ENCODE measurements around the gene MYB. TPM values are rescaled to one million over a fixed set of nuclear protein-coding genes. Genes with fewer than 3 reads are reported as not detected.

MYB gene
- total and polyA plus RNA-seq, 2 donors from 2014 or later, result 1.3 TPM; not detected in 1

GRCh38 chr6:135170849-135171248 lies 10.3 kb upstream of the MYB start:
- no peaks in the 10 kb centered on the region for H3K9me3 ChIP-seq (ENCODE audit: control insufficient read depth in 2 of 3, insufficient read depth in 1 of 3, low read length in 3 of 3)
- intact Hi-C loops (cut with DNase I), result no loop called here
- H3K4me1 ChIP-seq (ENCODE audit: control insufficient read depth in 2 of 3, insufficient read depth in 2 of 3, low read depth in 1 of 3, low read length in 3 of 3), result no peaks in the 10 kb centered on the region
- DNase-seq, result no peak
- no peak overlapping the region for H3K27ac ChIP-seq (ENCODE audit: low read depth in 2 of 2, low read length in 2 of 2)
- no peak for FAIRE-seq
- TF ChIP-seq, protein P1, sequence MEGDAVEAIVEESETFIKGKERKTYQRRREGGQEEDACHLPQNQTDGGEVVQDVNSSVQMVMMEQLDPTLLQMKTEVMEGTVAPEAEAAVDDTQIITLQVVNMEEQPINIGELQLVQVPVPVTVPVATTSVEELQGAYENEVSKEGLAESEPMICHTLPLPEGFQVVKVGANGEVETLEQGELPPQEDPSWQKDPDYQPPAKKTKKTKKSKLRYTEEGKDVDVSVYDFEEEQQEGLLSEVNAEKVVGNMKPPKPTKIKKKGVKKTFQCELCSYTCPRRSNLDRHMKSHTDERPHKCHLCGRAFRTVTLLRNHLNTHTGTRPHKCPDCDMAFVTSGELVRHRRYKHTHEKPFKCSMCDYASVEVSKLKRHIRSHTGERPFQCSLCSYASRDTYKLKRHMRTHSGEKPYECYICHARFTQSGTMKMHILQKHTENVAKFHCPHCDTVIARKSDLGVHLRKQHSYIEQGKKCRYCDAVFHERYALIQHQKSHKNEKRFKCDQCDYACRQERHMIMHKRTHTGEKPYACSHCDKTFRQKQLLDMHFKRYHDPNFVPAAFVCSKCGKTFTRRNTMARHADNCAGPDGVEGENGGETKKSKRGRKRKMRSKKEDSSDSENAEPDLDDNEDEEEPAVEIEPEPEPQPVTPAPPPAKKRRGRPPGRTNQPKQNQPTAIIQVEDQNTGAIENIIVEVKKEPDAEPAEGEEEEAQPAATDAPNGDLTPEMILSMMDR (IDR thresholded peaks at IDR 0.05; ENCODE audit: borderline replicate concordance, extremely low read depth, insufficient read depth), result no peak
- H3K36me3 ChIP-seq (ENCODE audit: control insufficient read depth in 2 of 3, insufficient read depth in 3 of 3, low read length in 3 of 3), result no peaks in the 10 kb centered on the region
- no peak overlapping the region for H3K9ac ChIP-seq (ENCODE audit: low read length in 3 of 3)
- H3K4me3 ChIP-seq (ENCODE audit: low read length in 3 of 3), result no peak overlapping the region
- no peaks in the 10 kb centered on the region for H3K27me3 ChIP-seq (ENCODE audit: control insufficient read depth, insufficient read depth, low read length)

DNA sequence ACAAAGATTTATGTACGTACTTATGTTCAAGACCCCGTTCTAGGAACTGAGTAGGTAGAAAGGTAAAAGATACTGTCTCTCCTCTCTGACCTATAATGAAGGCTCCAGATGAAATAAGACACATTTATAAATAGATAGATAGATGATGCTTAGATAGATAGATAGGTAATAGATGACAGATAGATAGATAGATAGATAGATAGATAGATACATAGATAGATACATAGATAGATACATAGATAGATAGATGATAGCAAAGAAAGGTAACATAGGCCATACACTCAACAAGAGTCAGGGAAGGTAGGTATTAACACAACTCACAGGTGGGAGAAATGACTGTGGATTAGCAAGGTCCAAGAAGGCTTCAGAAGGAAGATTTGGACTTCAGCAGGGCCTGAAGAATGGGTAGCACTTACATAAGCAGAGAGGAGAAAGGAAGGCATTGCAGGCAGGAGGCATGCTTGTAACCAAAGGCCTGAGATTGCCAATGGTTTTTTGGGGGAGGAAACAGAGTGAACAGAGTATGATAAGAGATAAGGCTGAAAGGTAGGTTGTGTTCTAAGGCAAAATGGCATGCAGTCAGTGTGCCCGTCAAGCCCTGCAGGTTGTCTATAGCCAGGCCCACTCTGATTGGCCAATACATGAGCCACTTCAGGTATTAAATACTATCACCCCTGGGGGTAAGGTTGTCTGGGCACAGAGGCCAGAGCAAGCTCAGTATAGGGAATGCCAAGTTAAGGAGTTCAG lies 7.7 kb upstream of the MYB start:
- Histone ChIP-seq H3K4me1 (ENCODE audit: control insufficient read depth in 2 of 3, insufficient read depth in 2 of 3, low read depth in 1 of 3, low read length in 3 of 3) (no peaks in the 10 kb centered on the region), H3K4me3 (ENCODE audit: low read length in 3 of 3) (no peak overlapping the region), H3K27me3 (ENCODE audit: control insufficient read depth, insufficient read depth, low read length) (no peaks in the 10 kb centered on the region), H3K27ac (ENCODE audit: low read depth in 2 of 2, low read length in 2 of 2) (no peak overlapping the region), H3K9me3 (ENCODE audit: control insufficient read depth in 2 of 3, insufficient read depth in 1 of 3, low read length in 3 of 3) (no peaks in the 10 kb centered on the region), H3K9ac (ENCODE audit: low read length in 3 of 3) (no peak overlapping the region), H3K36me3 (ENCODE audit: control insufficient read depth in 2 of 3, insufficient read depth in 3 of 3, low read length in 3 of 3) (no peaks in the 10 kb centered on the region)
- intact Hi-C loops (cut with DNase I), result no loop called here
- FAIRE-seq (no peak), DNase-seq (no peak)
- TF ChIP-seq, protein P1 (IDR thresholded peaks at IDR 0.05; ENCODE audit: borderline replicate concordance, extremely low read depth, insufficient read depth), result no peak

- TF ChIP-seq, protein P1 (IDR thresholded peaks at IDR 0.05; ENCODE audit: borderline replicate concordance, extremely low read depth, insufficient read depth), result no peak
Observed at GRCh38 chr6:135173989-135174484, 7.1 kb upstream of the MYB start.

More at GRCh38 chr6:135173989-135174484, 7.1 kb upstream of the MYB start:
- Histone ChIP-seq H3K9me3 (ENCODE audit: control insufficient read depth in 2 of 3, insufficient read depth in 1 of 3, low read length in 3 of 3) (no peaks in the 10 kb centered on the region), H3K27ac (ENCODE audit: low read depth in 2 of 2, low read length in 2 of 2) (no peak overlapping the region), H3K4me3 (ENCODE audit: low read length in 3 of 3) (no peak overlapping the region), H3K36me3 (ENCODE audit: control insufficient read depth in 2 of 3, insufficient read depth in 3 of 3, low read length in 3 of 3) (no peaks in the 10 kb centered on the region), H3K27me3 (ENCODE audit: control insufficient read depth, insufficient read depth, low read length) (no peaks in the 10 kb centered on the region), H3K4me1 (ENCODE audit: control insufficient read depth in 2 of 3, insufficient read depth in 2 of 3, low read depth in 1 of 3, low read length in 3 of 3) (no peaks in the 10 kb centered on the region), H3K9ac (ENCODE audit: low read length in 3 of 3) (no peak overlapping the region)
- intact Hi-C loops (cut with DNase I), result no loop called here
- FAIRE-seq (no peak), DNase-seq (no peak)
